ENCODE measurements around the gene NAT16. TPM values are rescaled to one million over a fixed set of nuclear protein-coding genes. Genes with fewer than 3 reads are reported as not detected.
"Not testable (repeated sequence)": the region's sequence is repeated elsewhere in the genome, so short reads cannot be mapped to it uniquely, and the experiment has no call there.

The NAT16 gene
- total RNA-seq, 1 donor from 2014 or later = 0.70 TPM

DNA sequence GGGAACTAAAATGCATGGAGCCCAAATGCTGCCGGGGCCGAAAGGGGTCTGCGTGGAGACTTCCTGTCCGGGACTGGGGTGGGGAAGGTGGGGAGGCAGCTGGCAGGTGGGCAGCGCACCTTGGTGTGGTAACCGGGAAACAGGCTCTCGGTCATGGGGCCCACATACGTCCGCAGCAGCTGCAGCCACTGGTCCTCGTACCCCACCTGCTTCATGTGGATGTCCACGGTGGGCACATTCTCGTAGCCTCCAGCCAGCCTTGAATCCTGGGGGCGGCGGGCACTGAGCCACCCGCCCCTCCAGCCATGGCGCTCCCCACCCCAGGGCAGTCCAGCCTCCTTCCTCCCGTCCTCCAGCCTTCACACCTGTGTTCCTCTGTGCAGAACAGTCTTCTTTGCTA, 27.4 kb upstream of the NAT16 start:
- Mint-ChIP-seq H3K27me3 (ENCODE audit: low read depth) (peaks cover 23% of the 10 kb centered on the region), H3K27ac (ENCODE audit: unreplicated experiment) (no peak overlapping the region), H3K4me1 (no peaks in the 10 kb centered on the region), H3K4me3 (no peak overlapping the region), H3K36me3 (ENCODE audit: low read depth) (no peaks in the 10 kb centered on the region), H3K9me3 (no peaks in the 10 kb centered on the region)
- TF ChIP-seq, protein P1, sequence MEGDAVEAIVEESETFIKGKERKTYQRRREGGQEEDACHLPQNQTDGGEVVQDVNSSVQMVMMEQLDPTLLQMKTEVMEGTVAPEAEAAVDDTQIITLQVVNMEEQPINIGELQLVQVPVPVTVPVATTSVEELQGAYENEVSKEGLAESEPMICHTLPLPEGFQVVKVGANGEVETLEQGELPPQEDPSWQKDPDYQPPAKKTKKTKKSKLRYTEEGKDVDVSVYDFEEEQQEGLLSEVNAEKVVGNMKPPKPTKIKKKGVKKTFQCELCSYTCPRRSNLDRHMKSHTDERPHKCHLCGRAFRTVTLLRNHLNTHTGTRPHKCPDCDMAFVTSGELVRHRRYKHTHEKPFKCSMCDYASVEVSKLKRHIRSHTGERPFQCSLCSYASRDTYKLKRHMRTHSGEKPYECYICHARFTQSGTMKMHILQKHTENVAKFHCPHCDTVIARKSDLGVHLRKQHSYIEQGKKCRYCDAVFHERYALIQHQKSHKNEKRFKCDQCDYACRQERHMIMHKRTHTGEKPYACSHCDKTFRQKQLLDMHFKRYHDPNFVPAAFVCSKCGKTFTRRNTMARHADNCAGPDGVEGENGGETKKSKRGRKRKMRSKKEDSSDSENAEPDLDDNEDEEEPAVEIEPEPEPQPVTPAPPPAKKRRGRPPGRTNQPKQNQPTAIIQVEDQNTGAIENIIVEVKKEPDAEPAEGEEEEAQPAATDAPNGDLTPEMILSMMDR (conservative IDR thresholded peaks at IDR 0.05) = no peak
- DNase-seq (ENCODE audit: low read depth, low spot score) = no peak

DNA sequence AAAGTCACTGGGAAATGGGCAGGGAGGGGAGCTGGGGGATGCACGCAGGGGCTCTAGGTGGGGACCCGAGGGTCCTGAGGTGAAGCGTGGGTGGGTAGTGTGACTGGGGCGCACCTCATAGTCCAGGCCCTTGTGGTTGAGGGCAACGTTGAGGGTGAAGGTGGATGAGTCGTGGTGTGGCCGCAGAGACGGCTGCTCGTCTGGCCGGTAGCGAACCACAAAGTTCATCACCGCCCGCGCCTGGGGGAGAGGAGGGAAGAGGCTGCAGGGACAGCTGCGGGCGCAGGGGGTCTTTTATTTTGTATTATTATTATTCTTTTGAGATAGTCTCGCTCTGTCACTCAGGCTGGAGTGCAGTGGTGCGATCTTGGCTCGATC, 26.6 kb upstream of the NAT16 start:
- Mint-ChIP-seq H3K27me3 (ENCODE audit: low read depth) (peaks cover 29% of the 10 kb centered on the region), H3K9me3 (no peaks in the 10 kb centered on the region), H3K36me3 (ENCODE audit: low read depth) (no peaks in the 10 kb centered on the region), H3K4me3 (no peak overlapping the region), H3K4me1 (no peaks in the 10 kb centered on the region), H3K27ac (ENCODE audit: unreplicated experiment) (peak overlapping the region; percentile 67)
- DNase-seq (ENCODE audit: low read depth, low spot score) = no peak
- TF ChIP-seq, protein P1 (conservative IDR thresholded peaks at IDR 0.05) = no peak

DNA sequence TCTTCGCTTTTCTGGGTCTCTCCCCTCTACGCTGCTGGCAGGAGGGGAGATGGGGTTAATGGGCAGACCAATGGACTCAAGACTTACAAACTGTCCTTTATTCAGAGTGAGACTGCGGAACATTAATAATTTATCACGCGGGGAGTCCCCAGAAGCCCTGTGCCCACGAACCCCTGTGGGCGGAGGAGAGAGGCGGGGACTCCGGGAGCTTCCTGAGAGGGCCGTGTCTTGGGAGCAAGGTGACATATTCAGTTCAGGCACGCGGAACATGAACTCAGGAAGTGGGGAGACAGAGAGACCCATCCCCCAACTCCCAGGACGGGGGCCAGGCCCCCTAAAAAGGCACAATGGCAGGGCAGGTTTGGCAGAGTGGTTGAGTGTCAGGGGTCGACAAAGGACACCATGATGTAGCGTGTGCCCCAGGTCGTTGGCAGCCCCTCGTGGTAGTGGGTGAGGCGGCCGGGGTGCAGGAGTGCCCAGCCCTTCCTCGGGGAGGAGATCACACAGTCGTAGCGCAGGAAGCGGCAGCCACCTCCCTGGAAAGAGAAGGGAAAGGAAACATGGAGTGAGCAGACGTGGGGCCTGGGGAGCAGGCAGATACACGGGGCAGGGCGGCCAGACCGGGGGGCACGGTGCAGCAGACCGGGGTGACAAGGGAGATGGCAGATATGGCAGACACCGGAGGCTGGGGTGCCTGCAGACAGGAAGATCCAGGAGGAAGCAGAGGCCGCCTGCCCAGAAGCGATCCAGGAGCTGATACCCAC, 26.0 kb upstream of the NAT16 start:
- Mint-ChIP-seq H3K27ac (ENCODE audit: unreplicated experiment) (peak overlapping the region; percentile 35), H3K27me3 (ENCODE audit: low read depth) (peaks cover 35% of the 10 kb centered on the region), H3K4me3 (no peak overlapping the region), H3K36me3 (ENCODE audit: low read depth) (no peaks in the 10 kb centered on the region), H3K9me3 (no peaks in the 10 kb centered on the region), H3K4me1 (no peaks in the 10 kb centered on the region)
- no peak for DNase-seq (ENCODE audit: low read depth, low spot score)
- TF ChIP-seq, protein P1 (conservative IDR thresholded peaks at IDR 0.05) = no peak

DNA sequence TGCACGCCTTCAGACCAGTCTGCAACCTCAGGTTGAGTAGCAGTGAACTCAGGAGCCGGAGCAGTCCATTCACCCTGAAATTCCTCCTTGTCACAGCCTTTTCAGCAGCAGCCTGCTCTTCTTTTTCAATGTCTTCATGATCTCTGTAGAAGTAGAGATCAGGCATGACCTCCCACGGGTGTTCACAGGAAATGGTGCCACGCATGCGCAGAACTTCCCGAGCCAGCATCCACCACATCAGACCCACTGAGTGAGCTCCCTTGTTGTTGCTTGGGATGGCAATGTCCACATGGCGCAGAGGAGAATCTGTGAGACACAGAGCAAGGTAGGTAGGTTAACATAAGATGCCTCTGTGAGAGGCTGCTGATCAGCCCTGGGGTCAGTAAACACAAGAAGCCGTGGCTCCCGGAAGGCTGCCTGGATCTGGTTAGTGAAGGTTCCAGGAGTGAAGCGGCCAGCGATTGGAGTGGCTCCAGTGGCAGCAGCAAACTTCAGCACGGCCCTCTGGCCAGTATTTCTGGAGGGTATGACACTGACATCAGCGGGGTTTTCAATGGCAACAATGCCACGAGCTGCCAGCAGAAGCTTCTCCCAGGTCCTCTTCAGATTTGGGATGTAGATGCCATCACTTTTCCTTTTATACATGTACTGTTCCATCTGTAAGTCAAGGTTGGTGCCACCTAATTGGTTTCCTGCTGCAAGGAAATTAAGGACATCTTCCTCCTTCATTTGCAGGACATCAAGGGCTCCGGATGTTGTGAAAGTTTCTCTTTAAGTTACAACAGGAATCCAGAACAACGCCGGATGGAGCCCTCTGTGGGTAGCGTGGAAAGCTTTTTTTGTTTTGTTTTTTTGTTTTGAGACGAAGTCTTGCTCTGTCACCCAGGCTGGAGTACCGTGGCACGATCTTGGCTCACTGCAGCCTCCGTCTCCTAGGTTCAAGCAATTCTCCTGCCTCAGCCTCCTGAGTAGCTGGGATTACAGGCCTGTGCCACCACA, 23.9 kb upstream of the NAT16 start:
- H3K27me3 Mint-ChIP-seq (ENCODE audit: low read depth) = peaks cover 49% of the 10 kb centered on the region
- H3K36me3 Mint-ChIP-seq (ENCODE audit: low read depth); H3K9me3 Mint-ChIP-seq; H3K4me1 Mint-ChIP-seq; DNase-seq (ENCODE audit: low read depth, low spot score); H3K27ac Mint-ChIP-seq (ENCODE audit: unreplicated experiment); H3K4me3 Mint-ChIP-seq: not testable (repeated sequence)

DNA sequence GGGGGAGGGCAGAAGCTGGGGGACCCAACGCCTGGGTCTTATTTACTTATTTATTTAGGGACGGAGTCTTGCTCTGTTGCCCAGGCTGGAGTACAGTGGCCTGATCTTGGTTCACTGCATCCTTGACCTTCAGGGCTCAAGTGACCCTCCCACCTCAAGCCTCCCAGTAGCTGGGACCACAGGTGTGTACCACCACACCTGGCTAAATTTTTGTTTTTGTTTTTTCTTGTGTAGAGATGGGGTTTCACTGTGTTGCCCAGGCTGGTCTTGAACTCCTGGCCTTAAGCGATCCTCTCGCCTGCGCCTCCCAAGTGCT, 22.5 kb upstream of the NAT16 start:
- no peaks in the 10 kb centered on the region for H3K9me3 Mint-ChIP-seq

More for the DNA sequence above, 22.5 kb upstream of the NAT16 start:
- TF ChIP-seq, protein P1 (conservative IDR thresholded peaks at IDR 0.05) = no peak
- Mint-ChIP-seq H3K27me3 (ENCODE audit: low read depth) (peaks cover 49% of the 10 kb centered on the region), H3K4me1 (peaks cover 8% of the 10 kb centered on the region), H3K27ac (ENCODE audit: unreplicated experiment) (no peak overlapping the region), H3K36me3 (ENCODE audit: low read depth) (no peaks in the 10 kb centered on the region), H3K4me3 (no peak overlapping the region)
- no peak for DNase-seq (ENCODE audit: low read depth, low spot score)

All from neural crest cell (in vitro differentiated cells).